Aorta (tissue), 5 donors: Measurements from ENCODE around the gene FZD4. TPM values are rescaled to one million over a fixed set of nuclear protein-coding genes. Genes with fewer than 3 reads are reported as not detected.
"Not testable (repeated sequence)": the region's sequence is repeated elsewhere in the genome, so short reads cannot be mapped to it uniquely, and the experiment has no call there.

Source experiments
- ATAC-seq: fragments of 200-7000 bp; cut with Tn5 transposase; one replicate; pipeline ENCODE4 v1.9.1; 2022; ENCODE audit warnings: moderate library complexity; ENCODE audit not compliant: low FRiP score
- DNase-seq, 2 donors: peaks; one replicate each; pipeline ENCODE4 v3.0.0-alpha.2; 2020
- H3K27ac ChIP-seq, 2 donors: one replicate each; pipeline ENCODE4 v1.5.1; 2013; ENCODE audit warnings: low read length in 2 of 2, mild to moderate bottlenecking in 2 of 2, moderate library complexity in 2 of 2, control low read depth in 1 of 2, inconsistent platforms in 1 of 2, low read depth in 1 of 2
- H3K27me3 ChIP-seq, 2 donors: one replicate each; pipeline ENCODE4 v1.6.1; 2013; ENCODE audit warnings: control low read depth in 1 of 2, low read length in 1 of 2, mild to moderate bottlenecking in 1 of 2, moderate library complexity in 1 of 2; ENCODE audit not compliant: insufficient read depth in 2 of 2, control insufficient read depth in 1 of 2
- H3K36me3 ChIP-seq, 2 donors: one replicate each; pipeline ENCODE4 v1.6.1; 2013; ENCODE audit warnings: control low read depth in 1 of 2, low read length in 1 of 2, mild to moderate bottlenecking in 1 of 2; ENCODE audit not compliant: insufficient read depth in 2 of 2, control insufficient read depth in 1 of 2
- H3K4me1 ChIP-seq, 2 donors: one replicate each; pipeline ENCODE4 v1.6.1; 2013; ENCODE audit warnings: low read length in 2 of 2, control low read depth in 1 of 2, mild to moderate bottlenecking in 1 of 2, moderate library complexity in 1 of 2; ENCODE audit not compliant: insufficient read depth in 2 of 2, control insufficient read depth in 1 of 2
- H3K4me3 ChIP-seq, 2 donors: one replicate each; pipeline ENCODE4 v1.5.1; 2013; ENCODE audit warnings: low read length in 2 of 2, control low read depth in 1 of 2, mild to moderate bottlenecking in 1 of 2
- H3K9me3 ChIP-seq: one replicate; pipeline ENCODE4 v1.6.1; 2013; ENCODE audit warnings: mild to moderate bottlenecking, low read length; ENCODE audit not compliant: control insufficient read depth
- WGBS, 2 donors: extraction: QIAGEN DNeasy Blood & Tissue Kit; methylation state at CpG; one replicate each; pipeline ENCODE4 v1.1.7; 2013; 5-methylcytosine and 5-hydroxymethylcytosine counted together
- intact Hi-C, 2 donors: fragments of 100-400 bp; cut with DNase I; formaldehyde crosslinking; loops; one replicate each; pipeline versions ENCODE4 v1.14.2 to v1.15.0; 2022
- polyA plus RNA-seq, 2 donors: library from polyadenylated mRNA; stranded (reverse); fragments of 200-250 nt; gene quantifications; one replicate each; pipeline ENCODE4 v1.2.3, GENCODE V29; 2013
- total RNA-seq, 2 donors: library from RNA; stranded (reverse); fragmentation: NEBNext Ultra II Directional; extraction: Animal tissue kit (Norgen Biotek cat#: 25700); gene quantifications; one replicate each; pipeline ENCODE4 v1.2.1, GENCODE V29; 2021
- donor health status: healthy with polysubstance abuse.
- donor health status: Bipolar disorder and iron deficiency.
- donor health status: DM: no; HTN: no; CAD: no.
- donor health status: DM: no; HTN: no; CAD: no.
- donor health status: DM: yes; HTN: yes; CAD: no.

The FZD4 gene
- total and polyA plus RNA-seq, 4 donors = 4.0 to 91.2 (median 46.4) TPM

- H3K4me3 ChIP-seq, H3K4me1 ChIP-seq, H3K9me3 ChIP-seq, H3K36me3 ChIP-seq, DNase-seq, ATAC-seq, H3K27me3 ChIP-seq: not testable (repeated sequence)
- WGBS, 2 donors = 0 to 1% methylated on average over 1 of the region's 1 CpG
- peak overlapping the region in 1 of 2 donors; percentile 36 for H3K27ac ChIP-seq
- intact Hi-C loops = loop anchor here (10.0 kb wide), 1 partner anchor 461 kb away; no protein-coding TSS in a partner anchor
Observed at GRCh38 chr11:86915850-86916249, 39.3 kb downstream of the FZD4 start.

GRCh38 chr11:86914865-86915519, 40.2 kb downstream of the FZD4 start:
- 48 to 55% methylated on average over 6 of the region's 6 CpGs for WGBS, 2 donors
- Histone ChIP-seq H3K27ac (no peak overlapping the region), H3K4me1 (peaks cover 0 to 2% of the 10 kb centered on the region in 2 donors), H3K9me3 (no peaks in the 10 kb centered on the region), H3K4me3 (no peak overlapping the region), H3K36me3 (no peaks in the 10 kb centered on the region), H3K27me3 (no peaks in the 10 kb centered on the region)
- DNase-seq (no peak), ATAC-seq (no peak)
- intact Hi-C loops = loop anchor here (10.0 kb wide), 1 partner anchor 460 kb away; no protein-coding TSS in a partner anchor

GRCh38 chr11:86912238-86912637, 43.0 kb downstream of the FZD4 start:
- Histone ChIP-seq H3K27ac (no peak overlapping the region), H3K4me1 (no peaks in the 10 kb centered on the region), H3K9me3 (no peaks in the 10 kb centered on the region), H3K4me3 (no peak overlapping the region), H3K27me3 (no peaks in the 10 kb centered on the region), H3K36me3 (peaks cover 0 to 2% of the 10 kb centered on the region in 2 donors)
- ATAC-seq = no peak
- intact Hi-C loops = loop anchor here (10.0 kb wide), 1 partner anchor 457 kb away; no protein-coding TSS in a partner anchor
- WGBS, 2 donors = 0 to 55% methylated on average over 1 of the region's 1 CpG
- no peak for DNase-seq

GRCh38 chr11:86910592-86910991, 44.6 kb downstream of the FZD4 start:
- WGBS, 2 donors = 85 to 86% methylated on average over 3 of the region's 3 CpGs
- intact Hi-C loops = loop anchor here (10.0 kb wide), 1 partner anchor 456 kb away; no protein-coding TSS in a partner anchor
- no peak overlapping the region for H3K4me3 ChIP-seq
- H3K36me3 ChIP-seq = peaks cover 0 to 2% of the 10 kb centered on the region in 2 donors
- ATAC-seq = no peak
- no peaks in the 10 kb centered on the region for H3K9me3 ChIP-seq
- no peaks in the 10 kb centered on the region for H3K4me1 ChIP-seq
- no peak for DNase-seq
- H3K27ac ChIP-seq = no peak overlapping the region
- H3K27me3 ChIP-seq = no peaks in the 10 kb centered on the region

GRCh38 chr11:86906198-86906597, 49.0 kb downstream of the FZD4 start:
- ATAC-seq (no peak), DNase-seq (no peak)
- Histone ChIP-seq H3K9me3 (no peaks in the 10 kb centered on the region), H3K4me1 (no peaks in the 10 kb centered on the region), H3K36me3 (peaks cover 2 to 3% of the 10 kb centered on the region in 2 donors), H3K27me3 (no peaks in the 10 kb centered on the region), H3K27ac (no peak overlapping the region), H3K4me3 (no peak overlapping the region)
- intact Hi-C loops = no loop called here
- 89 to 90% methylated on average over 24 of the region's 24 CpGs for WGBS, 2 donors

GRCh38 chr11:86905252-86905651, 49.9 kb downstream of the FZD4 start:
- intact Hi-C loops = no loop called here
- no peaks in the 10 kb centered on the region for H3K9me3 ChIP-seq
- ATAC-seq = no peak
- 96 to 99% methylated on average over 3 of the region's 3 CpGs for WGBS, 2 donors
- no peaks in the 10 kb centered on the region for H3K4me1 ChIP-seq
- no peaks in the 10 kb centered on the region for H3K27me3 ChIP-seq
- no peak overlapping the region for H3K4me3 ChIP-seq
- H3K36me3 ChIP-seq = peaks cover 2 to 3% of the 10 kb centered on the region in 2 donors
- no peak for DNase-seq
- no peak overlapping the region for H3K27ac ChIP-seq

GRCh38 chr11:86904001-86904400, 51.2 kb downstream of the FZD4 start:
- H3K4me1 ChIP-seq = no peaks in the 10 kb centered on the region
- no peak overlapping the region for H3K4me3 ChIP-seq
- intact Hi-C loops = no loop called here
- no peaks in the 10 kb centered on the region for H3K9me3 ChIP-seq
- H3K27ac ChIP-seq = no peak overlapping the region
- no peaks in the 10 kb centered on the region for H3K27me3 ChIP-seq
- peaks cover 2 to 3% of the 10 kb centered on the region in 2 donors for H3K36me3 ChIP-seq
- WGBS, 2 donors = 90 to 92% methylated on average over 2 of the region's 2 CpGs
- ATAC-seq = no peak
- DNase-seq = no peak

GRCh38 chr11:86902345-86902744, 52.9 kb downstream of the FZD4 start:
- DNase-seq (no peak), ATAC-seq (no peak)
- H3K36me3 ChIP-seq = peaks cover 0 to 3% of the 10 kb centered on the region in 2 donors
- H3K4me1 ChIP-seq = peaks cover 0 to 3% of the 10 kb centered on the region in 2 donors
- intact Hi-C loops = no loop called here
- H3K9me3 ChIP-seq = no peaks in the 10 kb centered on the region
- WGBS, 2 donors = 94% methylated on average over 1 of the region's 1 CpG
- H3K27me3 ChIP-seq = no peaks in the 10 kb centered on the region
- H3K4me3 ChIP-seq = no peak overlapping the region
- H3K27ac ChIP-seq = no peak overlapping the region

- ATAC-seq = no peak
- no peaks in the 10 kb centered on the region for H3K9me3 ChIP-seq
- H3K27ac ChIP-seq = no peak overlapping the region
- DNase-seq = no peak
- peaks cover 0 to 3% of the 10 kb centered on the region in 2 donors for H3K36me3 ChIP-seq
- no peak overlapping the region for H3K4me3 ChIP-seq
- H3K27me3 ChIP-seq = no peaks in the 10 kb centered on the region
- intact Hi-C loops = no loop called here
- peaks cover 0 to 3% of the 10 kb centered on the region in 2 donors for H3K4me1 ChIP-seq
- WGBS, 2 donors = 95 to 96% methylated on average over 3 of the region's 3 CpGs
Observed at GRCh38 chr11:86901599-86901998, 53.6 kb downstream of the FZD4 start.
